MCF 10A (cell line): ENCODE measurements around the gene ARHGEF16. TPM values are rescaled to one million over a fixed set of nuclear protein-coding genes. Genes with fewer than 3 reads are reported as not detected.

Source experiments
- BruUV-seq: library from RNA; stranded (reverse); fragments of 400-500 nt; replicated peaks from 2 replicates; lab custom pipeline; 2021; lab: Mats Ljungman, UMichigan
- CTCF ChIA-PET: fragments of 300-600 bp; sonication (Branson Sonifier 250); formaldehyde crosslinking; extraction: SDS; loops from one replicate; lab custom pipeline; 2021; ENCODE audit warnings: antibody characterized with exemption, inconsistent platforms; lab: Yijun Ruan, JAX
- POLR2A ChIA-PET: fragments of 300-600, 350-650 bp; sonication (Branson Sonifier 250); formaldehyde crosslinking; extraction: SDS; loops from one replicate; lab custom pipeline; 2020; ENCODE audit warnings: antibody characterized with exemption, inconsistent platforms; lab: Yijun Ruan, JAX
- DNase-seq: peaks from one replicate; pipeline ENCODE4 v3.0.0-alpha.2; 2018; ENCODE audit not compliant: unreplicated experiment
- H3K27ac Mint-ChIP-seq: one replicate; pipeline ENCODE4 v1.8.0; 2022; ENCODE audit warnings: mild to moderate bottlenecking, low read depth, mixed read lengths; ENCODE audit not compliant: unreplicated experiment
- H3K27me3 Mint-ChIP-seq: one replicate; pipeline ENCODE4 v1.8.0; 2022; ENCODE audit warnings: mixed read lengths; ENCODE audit not compliant: insufficient read depth, unreplicated experiment
- H3K36me3 Mint-ChIP-seq: one replicate; pipeline ENCODE4 v1.8.0; 2022; ENCODE audit warnings: mild to moderate bottlenecking, moderate library complexity, mixed read lengths; ENCODE audit not compliant: insufficient read depth, unreplicated experiment
- H3K4me1 Mint-ChIP-seq: one replicate; pipeline ENCODE4 v1.8.0; 2022; ENCODE audit warnings: mixed read lengths; ENCODE audit not compliant: insufficient read depth, unreplicated experiment
- H3K4me3 Mint-ChIP-seq: one replicate; pipeline ENCODE4 v1.8.0; 2022; ENCODE audit warnings: mild to moderate bottlenecking, moderate library complexity, mixed read lengths; ENCODE audit not compliant: unreplicated experiment
- H3K9me3 Mint-ChIP-seq: one replicate; pipeline ENCODE4 v1.8.0; 2022; ENCODE audit warnings: mixed read lengths; ENCODE audit not compliant: unreplicated experiment
- CTCF ChIP-seq: fragments of 200-600 bp; IDR thresholded peaks from one replicate; pipeline ENCODE4 v1.8.0; 2022; ENCODE audit warnings: antibody characterized with exemption, mild to moderate bottlenecking; ENCODE audit not compliant: unreplicated experiment
- intact Hi-C: fragments of 100-400 bp; cut with micrococcal nuclease; formaldehyde crosslinking; loops from 2 replicates; pipeline ENCODE4 v1.14.1; 2022
- total RNA-seq: library from RNA; stranded (reverse); gene quantifications from 2 replicates; pipeline ENCODE4 v1.2.3, GENCODE V29; 2022

ARHGEF16 gene
- total RNA-seq, 1 experiment from 2014 or later: 8.6 TPM

- no peaks in the 10 kb centered on the region for H3K36me3 Mint-ChIP-seq
- intact Hi-C loops: no loop called here
These were observed 40.3 kb upstream of the ARHGEF16 start for GRCh38 chr1:3413975-3414710.

GRCh38 chr1:3415260-3416090 is 39.0 kb upstream of the ARHGEF16 start:
- intact Hi-C loops: no loop called here
- BruUV-seq: no TSS peak
- H3K27me3 Mint-ChIP-seq: peaks cover 33% of the 10 kb centered on the region
- no peak for TF ChIP-seq CTCF
- no peaks in the 10 kb centered on the region for H3K9me3 Mint-ChIP-seq
- no peaks in the 10 kb centered on the region for H3K4me1 Mint-ChIP-seq
- no peak overlapping the region for H3K27ac Mint-ChIP-seq
- ChIA-PET CTCF (interaction anchor here (1.3 kb wide), 1 partner anchor 8 kb away, joined by 5 read pairs; no protein-coding TSS in a partner anchor), POLR2A (no interaction called here)
- DNase-seq: no peak
- no peak overlapping the region for H3K4me3 Mint-ChIP-seq
- no peaks in the 10 kb centered on the region for H3K36me3 Mint-ChIP-seq

More at GRCh38 chr1:3413975-3414710, 40.3 kb upstream of the ARHGEF16 start:
- ChIA-PET POLR2A (no interaction called here), CTCF (no interaction called here)
- Mint-ChIP-seq H3K4me1 (no peaks in the 10 kb centered on the region), H3K27me3 (peaks cover 23% of the 10 kb centered on the region), H3K4me3 (no peak overlapping the region), H3K9me3 (no peaks in the 10 kb centered on the region), H3K27ac (no peak overlapping the region)
- no peak for TF ChIP-seq CTCF
- no TSS peak for BruUV-seq
- no peak for DNase-seq

- ChIA-PET POLR2A (no interaction called here), CTCF (interaction anchor here (0.5 to 1.1 kb wide), 4 partner anchors 56 to 1222 kb away, joined by 3 read pairs; partner anchors contain the start of gene FAAP20)
- Mint-ChIP-seq H3K4me3 (no peak overlapping the region), H3K27me3 (peaks cover 33% of the 10 kb centered on the region), H3K27ac (no peak overlapping the region), H3K4me1 (no peaks in the 10 kb centered on the region), H3K36me3 (no peaks in the 10 kb centered on the region), H3K9me3 (no peaks in the 10 kb centered on the region)
- no TSS peak for BruUV-seq
- peak; percentile 4 for DNase-seq
- TF ChIP-seq CTCF: peak; percentile 50
- intact Hi-C loops: no loop called here
These were observed 37.3 kb upstream of the ARHGEF16 start for GRCh38 chr1:3417082-3417739.
